Naive thymus-derived CD4-positive, alpha-beta T cell (primary cell): ENCODE results near the gene STX7. TPM values are rescaled to one million over a fixed set of nuclear protein-coding genes. Genes with fewer than 3 reads are reported as not detected.

ENCODE experiments used
- ATAC-seq: fragments of 150-1000 bp; cut with Tn5 transposase; 2 replicates; pipeline ENCODE4 v1.10.0; 2021; ENCODE audit warnings: mild to moderate bottlenecking, moderate library complexity
- CTCF ChIA-PET: fragments of 350-600 bp; sonication (Branson Sonifier 250); formaldehyde crosslinking; loops from one replicate; lab custom pipeline; 2021; ENCODE audit warnings: antibody characterized with exemption; lab: Charles Lee
- POLR2A ChIA-PET: fragments of 350-600 bp; sonication (Branson Sonifier 250); formaldehyde crosslinking; loops from one replicate; lab custom pipeline; 2021; ENCODE audit warnings: antibody characterized with exemption, inconsistent platforms; lab: Charles Lee
- DNase-seq, 9 donors: peaks; one replicate each; pipeline versions ENCODE4 v3.0.0 to v3.0.0-alpha.2; 2020 to 2022; ENCODE audit warnings: mixed read lengths in 1 of 9
- H3K27ac ChIP-seq: one replicate; pipeline ENCODE4 v1.7.0; 2013; ENCODE audit warnings: mild to moderate bottlenecking, low read depth, low read length, moderate library complexity
- H3K27me3 ChIP-seq, 2 donors: one replicate each; pipeline ENCODE4 v1.7.0; 2013; ENCODE audit warnings: low read length in 2 of 2, mild to moderate bottlenecking in 2 of 2, moderate library complexity in 2 of 2; ENCODE audit not compliant: control insufficient read depth in 2 of 2, insufficient read depth in 2 of 2
- H3K36me3 ChIP-seq, 3 experiments: 1 replicate in 2 of 3; 2 replicates in 1 of 3; pipeline ENCODE4 v1.7.0; 2013; ENCODE audit warnings: low read length in 3 of 3, mild to moderate bottlenecking in 3 of 3, moderate library complexity in 1 of 3; ENCODE audit not compliant: insufficient read depth in 3 of 3, control insufficient read depth in 2 of 3
- H3K4me1 ChIP-seq, 2 donors: one replicate each; pipeline ENCODE4 v1.7.0; 2013; ENCODE audit warnings: low read length in 2 of 2, mild to moderate bottlenecking in 2 of 2, moderate library complexity in 1 of 2; ENCODE audit not compliant: control insufficient read depth in 2 of 2, insufficient read depth in 2 of 2
- H3K4me3 ChIP-seq: 2 replicates; pipeline ENCODE4 v1.7.0; 2013; ENCODE audit warnings: mild to moderate bottlenecking, low read length
- H3K9me3 ChIP-seq, 3 experiments: 1 replicate in 2 of 3; 2 replicates in 1 of 3; pipeline ENCODE4 v1.7.0; 2013; ENCODE audit warnings: low read length in 3 of 3; ENCODE audit not compliant: control insufficient read depth in 2 of 3
- H3K27ac Mint-ChIP-seq, 9 donors: one replicate each; pipeline ENCODE4 v1.8.0; 2020 to 2022; ENCODE audit warnings: mixed read lengths in 9 of 9, mild to moderate bottlenecking in 8 of 9, moderate library complexity in 5 of 9, inconsistent platforms in 2 of 9
- H3K27me3 Mint-ChIP-seq, 5 donors: one replicate each; pipeline ENCODE4 v1.8.0; 2021 to 2022; ENCODE audit warnings: mixed read lengths in 5 of 5, mild to moderate bottlenecking in 1 of 5
- H3K36me3 Mint-ChIP-seq, 5 donors: one replicate each; pipeline ENCODE4 v1.8.0; 2020 to 2022; ENCODE audit warnings: mixed read lengths in 5 of 5, mild to moderate bottlenecking in 3 of 5, inconsistent platforms in 1 of 5
- H3K4me1 Mint-ChIP-seq, 7 donors: one replicate each; pipeline ENCODE4 v1.8.0; 2020 to 2022; ENCODE audit warnings: mixed read lengths in 7 of 7, mild to moderate bottlenecking in 3 of 7, inconsistent platforms in 1 of 7
- H3K4me3 Mint-ChIP-seq, 10 donors: one replicate each; pipeline ENCODE4 v1.8.0; 2020 to 2022; ENCODE audit warnings: mild to moderate bottlenecking in 10 of 10, mixed read lengths in 10 of 10, moderate library complexity in 6 of 10, inconsistent platforms in 2 of 10
- H3K9me3 Mint-ChIP-seq, 11 donors: one replicate each; pipeline ENCODE4 v1.8.0; 2020 to 2022; ENCODE audit warnings: mixed read lengths in 11 of 11, mild to moderate bottlenecking in 4 of 11, inconsistent platforms in 1 of 11, moderate library complexity in 1 of 11
- intact Hi-C, 2 donors: fragments of 100-400 bp; cut with micrococcal nuclease; formaldehyde crosslinking; loops; one replicate each; pipeline ENCODE4 v1.15.1; 2023
- polyA plus RNA-seq, 2 donors: library from polyadenylated mRNA; unstranded; fragments of 300-500 nt; fragmentation: Illumina TruSeq; gene quantifications; one replicate each; pipeline ENCODE4 v1.2.3, GENCODE V29; 2021
- total RNA-seq, 6 experiments: library from RNA in 5 of 6; stranded (reverse) in 5 of 6; gene quantifications; 1 replicate in 5 of 6; 2 replicates in 1 of 6; pipeline ENCODE4 v1.2.3 and lab custom pipeline; 2021 to 2026

Gene STX7
- total and polyA plus RNA-seq, 7 experiments from 2014 or later = 8.6 to 43.3 (median 18.3) TPM

DNA sequence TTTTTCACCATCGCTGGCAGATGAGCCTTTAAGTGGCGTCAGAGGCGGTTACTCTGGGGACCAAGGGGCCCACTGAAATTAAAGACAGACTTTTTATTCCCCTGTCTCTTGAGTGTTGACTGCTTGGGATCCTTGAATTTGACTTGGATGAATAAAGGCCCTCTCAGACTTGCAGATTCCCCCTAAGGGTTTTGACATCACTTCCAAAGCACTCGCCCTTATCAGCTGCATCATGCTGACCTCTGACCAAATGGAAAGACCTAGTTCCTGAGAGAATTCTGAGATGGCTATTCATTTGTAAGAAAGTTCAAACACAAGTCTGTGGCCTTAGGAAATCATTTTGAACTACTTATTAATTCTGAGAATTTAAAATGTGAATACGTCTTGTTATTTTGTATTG lies 98.2 kb downstream of the STX7 start:
- no peaks in the 10 kb centered on the region for H3K36me3 ChIP-seq
- no peak overlapping the region for H3K27ac ChIP-seq
- Mint-ChIP-seq H3K36me3 (no peaks in the 10 kb centered on the region), H3K4me1 (no peaks in the 10 kb centered on the region), H3K27ac (no peak overlapping the region), H3K27me3 (peaks cover 23 to 40% (median 28%) of the 10 kb centered on the region in 5 donors), H3K9me3 (peaks cover 0 to 15% (median 7%) of the 10 kb centered on the region in 11 donors), H3K4me3 (no peak overlapping the region)
- ATAC-seq (no peak), DNase-seq (no peak)
- no peak overlapping the region for H3K4me3 ChIP-seq
- H3K9me3 ChIP-seq = no peaks in the 10 kb centered on the region
- H3K27me3 ChIP-seq = no peaks in the 10 kb centered on the region
- CTCF ChIA-PET = interaction anchor here (0.5 kb wide), 1 partner anchor 95 kb away, joined by 3 read pairs; no protein-coding TSS in a partner anchor
- intact Hi-C loops = no loop called here
- POLR2A ChIA-PET = no interaction called here
- H3K4me1 ChIP-seq = no peaks in the 10 kb centered on the region

DNA sequence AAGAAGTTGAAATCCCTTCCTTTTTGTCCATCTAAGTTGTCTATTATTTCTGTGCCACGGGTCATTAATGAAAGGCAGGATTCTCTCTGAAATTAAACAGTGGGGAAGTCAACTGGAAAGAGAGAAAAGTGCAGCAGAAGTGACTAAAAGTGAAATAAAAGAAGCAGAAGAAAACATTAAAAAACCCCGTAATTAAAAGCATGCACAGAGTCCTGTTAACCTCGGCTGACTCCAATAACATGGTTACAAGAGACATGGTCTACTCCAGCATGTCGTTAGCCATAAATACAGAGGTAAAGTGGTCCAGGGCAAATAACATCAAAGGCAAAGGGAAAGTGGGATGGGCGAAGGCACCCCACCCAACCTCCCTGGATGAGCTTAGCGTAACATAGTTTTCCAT lies 98.6 kb downstream of the STX7 start:
- intact Hi-C loops = no loop called here
- no peaks in the 10 kb centered on the region for H3K4me1 ChIP-seq
- H3K27me3 Mint-ChIP-seq = peaks cover 23 to 40% (median 28%) of the 10 kb centered on the region in 5 donors
- ATAC-seq (no peak), DNase-seq (no peak)
- no peaks in the 10 kb centered on the region for H3K4me1 Mint-ChIP-seq
- H3K9me3 ChIP-seq = no peaks in the 10 kb centered on the region
- H3K4me3 Mint-ChIP-seq = no peak overlapping the region
- H3K27ac ChIP-seq = no peak overlapping the region
- no peaks in the 10 kb centered on the region for H3K36me3 ChIP-seq
- no peak overlapping the region for H3K4me3 ChIP-seq
- POLR2A ChIA-PET = no interaction called here
- H3K27ac Mint-ChIP-seq = no peak overlapping the region
- H3K27me3 ChIP-seq = no peaks in the 10 kb centered on the region
- peaks cover 0 to 15% (median 7%) of the 10 kb centered on the region in 11 donors for H3K9me3 Mint-ChIP-seq
- no peaks in the 10 kb centered on the region for H3K36me3 Mint-ChIP-seq
- CTCF ChIA-PET = interaction anchor here (0.5 kb wide), 1 partner anchor 95 kb away, joined by 3 read pairs; no protein-coding TSS in a partner anchor

DNA sequence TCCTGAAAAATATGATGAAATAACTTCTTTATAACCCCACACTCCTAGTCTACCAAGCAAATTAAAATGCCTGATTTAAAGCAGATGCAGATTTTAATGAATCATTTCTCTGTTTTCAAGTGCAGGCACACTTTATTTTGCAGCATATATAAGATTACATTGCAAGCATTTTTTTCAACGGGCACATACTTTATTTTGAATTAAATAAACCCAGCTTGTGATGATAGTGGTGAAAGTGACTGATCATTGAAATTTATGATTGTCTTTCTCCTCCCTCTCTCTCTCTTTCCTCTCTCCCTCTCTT lies 99.5 kb downstream of the STX7 start:
- H3K27me3 ChIP-seq = no peaks in the 10 kb centered on the region
- Mint-ChIP-seq H3K9me3 (peaks cover 0 to 13% (median 6%) of the 10 kb centered on the region in 11 donors), H3K4me1 (no peaks in the 10 kb centered on the region), H3K27me3 (peaks cover 28 to 40% (median 32%) of the 10 kb centered on the region in 5 donors), H3K4me3 (no peak overlapping the region), H3K36me3 (no peaks in the 10 kb centered on the region), H3K27ac (no peak overlapping the region)
- POLR2A ChIA-PET = no interaction called here
- no peak overlapping the region for H3K4me3 ChIP-seq
- no peak overlapping the region for H3K27ac ChIP-seq
- H3K36me3 ChIP-seq = no peaks in the 10 kb centered on the region
- DNase-seq = no peak
- no peaks in the 10 kb centered on the region for H3K9me3 ChIP-seq
- no peak for ATAC-seq
- intact Hi-C loops = no loop called here
- no peaks in the 10 kb centered on the region for H3K4me1 ChIP-seq
- CTCF ChIA-PET = no interaction called here

DNA sequence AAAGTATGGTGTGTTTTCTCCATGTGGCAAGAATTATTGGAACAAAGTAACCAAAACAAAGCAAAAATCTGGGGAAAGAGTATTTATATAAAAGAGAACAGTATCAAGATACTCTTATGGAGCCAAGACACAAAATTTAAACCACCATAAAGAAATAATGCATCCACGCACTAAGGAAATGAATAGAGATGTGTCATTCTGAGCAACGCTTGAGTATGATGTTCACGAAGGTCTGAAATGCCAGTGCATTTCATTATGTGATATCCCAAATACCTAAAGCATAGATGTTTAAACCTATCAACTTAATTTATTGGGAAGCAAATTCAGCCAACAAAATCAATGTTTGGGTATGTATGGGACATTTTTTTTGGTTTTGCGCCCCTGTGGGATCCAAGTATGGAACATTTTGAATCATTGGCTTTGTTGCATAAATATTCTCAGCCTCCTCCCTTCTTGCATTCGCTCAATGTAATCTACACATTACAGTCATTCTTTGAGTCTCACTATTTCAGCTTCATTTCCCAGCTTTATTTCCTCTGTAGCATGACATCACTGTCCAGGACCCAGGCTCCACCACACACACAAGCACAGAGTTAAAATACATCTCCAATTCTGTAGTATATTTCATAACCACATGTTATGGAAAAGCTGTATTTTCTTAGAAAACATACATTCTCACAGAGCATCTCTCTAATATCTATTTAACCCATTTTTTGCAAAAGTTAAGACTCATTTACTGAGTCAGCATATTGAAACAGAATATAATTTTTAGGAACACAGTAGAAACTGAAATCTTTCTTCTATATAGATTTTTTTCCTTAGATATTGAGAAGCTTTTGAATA lies 100.0 kb downstream of the STX7 start:
- Mint-ChIP-seq H3K9me3 (peaks cover 0 to 11% (median 5%) of the 10 kb centered on the region in 11 donors), H3K4me3 (no peak overlapping the region), H3K27me3 (peaks cover 28 to 40% (median 36%) of the 10 kb centered on the region in 5 donors), H3K27ac (no peak overlapping the region), H3K36me3 (no peaks in the 10 kb centered on the region), H3K4me1 (no peaks in the 10 kb centered on the region)
- Histone ChIP-seq H3K36me3 (no peaks in the 10 kb centered on the region), H3K9me3 (no peaks in the 10 kb centered on the region), H3K4me1 (no peaks in the 10 kb centered on the region), H3K27ac (no peak overlapping the region), H3K27me3 (no peaks in the 10 kb centered on the region), H3K4me3 (no peak overlapping the region)
- no peak for ATAC-seq
- no peak for DNase-seq
- intact Hi-C loops = no loop called here
- ChIA-PET CTCF (no interaction called here), POLR2A (no interaction called here)

DNA sequence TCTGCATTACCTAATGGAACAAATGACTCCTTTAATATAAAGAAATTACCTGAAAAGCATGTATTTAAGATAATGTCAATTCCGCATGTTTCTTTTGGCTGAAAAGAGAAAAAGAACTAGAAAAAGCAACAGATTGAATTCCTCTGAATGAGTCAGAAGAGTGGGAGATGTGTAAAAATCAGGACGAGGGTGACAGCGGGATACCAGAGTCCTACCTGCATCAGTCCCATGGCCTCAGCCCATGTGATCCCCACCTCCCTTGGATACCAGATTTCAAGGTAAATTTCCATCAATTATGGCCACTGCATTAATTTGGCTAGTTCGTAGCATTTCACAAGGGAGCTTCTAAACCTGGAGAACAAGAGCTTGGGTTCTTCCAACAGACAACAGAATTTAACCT lies 101.6 kb downstream of the STX7 start:
- Mint-ChIP-seq H3K9me3 (peaks cover 0 to 6% (median 3%) of the 10 kb centered on the region in 11 donors), H3K4me1 (no peaks in the 10 kb centered on the region), H3K36me3 (no peaks in the 10 kb centered on the region), H3K4me3 (no peak overlapping the region), H3K27ac (no peak overlapping the region), H3K27me3 (peaks cover 28 to 38% (median 36%) of the 10 kb centered on the region in 5 donors)
- no peak overlapping the region for H3K27ac ChIP-seq
- intact Hi-C loops = no loop called here
- no peaks in the 10 kb centered on the region for H3K36me3 ChIP-seq
- ATAC-seq (no peak), DNase-seq (no peak)
- CTCF ChIA-PET = interaction anchor here (1.0 kb wide), 1 partner anchor 131 kb away, joined by 4 read pairs; no protein-coding TSS in a partner anchor
- no peaks in the 10 kb centered on the region for H3K27me3 ChIP-seq
- H3K9me3 ChIP-seq = no peaks in the 10 kb centered on the region
- POLR2A ChIA-PET = no interaction called here
- no peaks in the 10 kb centered on the region for H3K4me1 ChIP-seq
- no peak overlapping the region for H3K4me3 ChIP-seq

DNA sequence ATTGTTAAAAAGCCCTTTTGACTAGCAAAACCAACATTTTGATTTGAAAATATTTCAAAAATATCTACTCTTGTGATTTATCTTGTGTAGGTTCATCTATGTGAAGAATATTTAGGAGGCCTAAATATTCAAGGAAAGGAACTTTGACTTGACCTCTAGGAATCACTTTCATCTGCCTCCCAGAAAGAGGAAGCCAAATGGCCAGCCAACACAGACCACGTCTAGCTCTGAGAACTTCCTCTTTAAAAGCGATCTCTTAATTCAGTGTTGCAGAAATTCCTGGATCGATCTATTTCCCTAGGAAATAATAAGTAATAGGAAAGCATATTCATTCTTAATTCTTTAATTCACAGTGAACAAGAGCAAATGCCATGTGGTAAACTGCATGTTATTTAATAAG lies 102.1 kb downstream of the STX7 start:
- Mint-ChIP-seq H3K9me3 (peaks cover 0 to 4% (median 0%) of the 10 kb centered on the region in 11 donors), H3K27ac (no peak overlapping the region), H3K4me3 (no peak overlapping the region), H3K36me3 (no peaks in the 10 kb centered on the region), H3K4me1 (no peaks in the 10 kb centered on the region), H3K27me3 (peaks cover 32 to 40% (median 38%) of the 10 kb centered on the region in 5 donors)
- intact Hi-C loops = no loop called here
- Histone ChIP-seq H3K27ac (no peak overlapping the region), H3K9me3 (no peaks in the 10 kb centered on the region), H3K27me3 (no peaks in the 10 kb centered on the region), H3K4me1 (no peaks in the 10 kb centered on the region), H3K36me3 (no peaks in the 10 kb centered on the region), H3K4me3 (no peak overlapping the region)
- CTCF ChIA-PET = interaction anchor here (1.0 kb wide), 1 partner anchor 131 kb away, joined by 4 read pairs; no protein-coding TSS in a partner anchor
- DNase-seq (no peak), ATAC-seq (no peak)
- POLR2A ChIA-PET = no interaction called here
